Endometrial microvascular endothelial cells (primary cell): Measurements from ENCODE around the gene ABR. TPM values are rescaled to one million over a fixed set of nuclear protein-coding genes. Genes with fewer than 3 reads are reported as not detected.

ENCODE experiments used
- in situ Hi-C: cut with HindIII; loops from 2 replicates; pipeline ENCODE4 v1.10.0; 2017; ENCODE audit warnings: low sequenced_read_pairs, low pct_unique_long_range_greater_than_20kb; ENCODE audit errors: inconsistent ontology term
- total RNA-seq: library from RNA; depleted of rRNA; stranded (reverse); fragments of >200 nt; gene quantifications from one replicate; pipeline ENCODE4 v1.2.3, GENCODE V29; 2015; ENCODE audit errors: inconsistent ontology term

The ABR gene
- total RNA-seq, 1 donor from 2014 or later = 63.0 TPM

DNA sequence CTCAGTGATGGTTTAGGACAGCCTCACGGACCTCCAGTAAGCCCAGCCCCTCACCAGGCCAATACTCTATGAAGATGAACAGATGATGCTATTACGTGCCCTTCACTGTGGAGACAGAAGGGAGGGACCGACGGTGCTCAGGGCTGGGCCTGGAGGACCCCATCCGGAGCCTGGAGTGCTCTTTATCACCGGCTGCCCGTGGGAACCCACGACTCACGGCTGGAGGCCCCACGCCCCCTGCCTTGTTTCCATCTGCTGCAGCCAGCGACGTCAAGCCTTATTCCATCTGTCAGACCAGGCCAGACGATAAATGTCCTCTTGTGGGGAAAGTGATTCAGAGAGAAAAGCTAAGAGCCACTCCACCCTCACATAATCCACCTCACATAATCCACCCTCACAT lies 186.8 kb downstream of the ABR start:
- in situ Hi-C loops = no loop called here

GRCh38 chr17:988561-988960 lies 191.2 kb downstream of the ABR start:
- in situ Hi-C loops = no loop called here

DNA sequence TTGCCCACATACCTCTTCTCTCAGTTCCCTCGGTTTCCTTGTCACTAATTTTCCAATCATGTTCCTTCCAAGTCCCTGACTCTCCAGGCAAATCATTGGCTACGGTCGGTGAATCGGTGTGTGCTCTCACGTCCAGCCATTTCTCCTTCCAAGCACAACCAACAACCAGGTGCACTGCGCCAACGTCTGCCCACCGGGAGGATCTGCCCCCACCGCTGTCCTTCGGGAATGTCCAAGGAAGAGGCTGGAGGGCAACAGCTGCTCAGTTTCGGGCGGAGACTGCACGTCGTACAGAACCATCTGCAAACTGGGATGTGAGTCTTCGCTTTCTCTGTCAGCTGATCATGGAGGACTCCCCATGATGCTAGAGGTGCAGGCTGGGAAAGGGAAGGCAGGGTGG lies 191.8 kb downstream of the ABR start:
- in situ Hi-C loops = no loop called here

- in situ Hi-C loops = no loop called here
Observed at GRCh38 chr17:986322-986929, 193.4 kb downstream of the ABR start.

DNA sequence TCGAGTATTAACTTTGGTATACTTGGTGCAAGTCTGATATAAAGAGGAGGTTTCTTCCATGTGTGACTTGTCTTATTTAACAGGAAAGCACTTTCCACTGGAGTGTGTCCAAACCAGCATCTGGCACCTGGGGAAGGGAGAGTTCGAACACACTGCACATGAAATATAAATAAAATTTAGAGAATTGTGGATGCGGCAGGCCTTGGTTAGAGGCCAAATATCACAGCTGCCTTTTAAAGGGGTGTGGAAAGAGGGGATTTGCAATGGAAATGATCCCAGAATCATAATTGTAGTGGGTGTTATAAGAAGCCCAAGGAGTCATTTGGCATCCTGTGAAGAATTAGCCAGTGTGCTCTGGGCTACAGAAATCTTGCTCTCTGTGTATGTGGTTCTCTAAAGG lies 195.9 kb downstream of the ABR start:
- in situ Hi-C loops = no loop called here

DNA sequence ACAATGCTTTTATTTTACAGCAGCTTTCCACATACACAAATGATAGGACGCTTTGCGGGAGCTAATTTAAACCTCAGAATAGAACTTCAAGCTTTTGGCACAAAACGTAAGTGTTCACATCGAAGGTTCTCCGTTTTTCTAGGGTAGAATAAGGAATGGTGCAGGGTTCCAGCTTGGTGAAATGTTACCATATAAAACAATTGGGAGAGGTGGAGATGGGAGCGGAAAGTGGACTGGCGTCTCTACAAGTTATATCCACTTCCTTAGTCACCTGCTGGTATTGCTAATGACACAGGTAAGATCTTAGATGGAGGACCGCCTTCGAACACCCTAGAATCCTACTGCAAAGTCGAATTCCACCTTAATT lies 198.5 kb downstream of the ABR start:
- in situ Hi-C loops = no loop called here

DNA sequence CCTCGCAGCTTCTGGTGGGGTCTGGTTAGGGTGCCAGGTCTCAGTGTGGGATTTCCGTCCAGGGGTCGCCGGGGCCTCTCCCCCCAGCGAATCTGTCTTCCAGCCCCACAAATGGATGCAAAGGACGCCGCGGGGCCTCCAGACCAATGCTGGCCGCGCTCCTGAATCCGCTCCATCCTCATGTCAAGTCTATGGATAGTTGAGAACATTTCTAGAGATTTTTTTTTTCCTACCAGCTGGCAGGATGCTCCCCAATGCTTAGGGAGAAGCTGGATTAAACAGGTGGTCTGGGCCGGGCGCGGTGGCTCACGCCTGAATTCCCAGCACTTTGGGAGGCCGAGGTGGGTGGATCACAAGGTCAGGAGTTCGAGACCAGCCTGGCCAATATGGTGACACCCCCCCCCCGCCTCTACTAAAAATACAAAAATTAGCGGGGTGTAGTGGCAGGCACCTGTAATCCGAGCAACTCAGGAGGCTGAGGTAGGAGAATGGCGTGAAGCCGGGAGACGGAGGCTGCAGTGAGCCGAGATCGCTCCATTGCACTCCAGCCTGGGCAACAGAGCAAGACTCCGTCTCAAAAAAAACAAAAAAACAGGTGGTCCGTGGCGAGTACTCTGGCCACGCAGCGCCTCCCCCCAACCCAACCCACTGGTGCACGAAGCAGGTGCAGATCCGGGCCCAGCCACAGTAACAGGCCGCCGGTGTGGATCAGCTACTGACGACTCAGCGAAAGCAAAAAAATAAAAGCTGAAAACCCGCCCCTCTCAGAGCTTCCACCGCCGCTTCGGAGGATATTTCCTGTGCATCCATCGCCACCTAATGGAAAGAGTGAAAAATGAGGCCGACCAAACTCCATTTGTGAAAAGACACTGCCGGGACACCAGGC lies 199.1 kb downstream of the ABR start:
- in situ Hi-C loops = no loop called here

DNA sequence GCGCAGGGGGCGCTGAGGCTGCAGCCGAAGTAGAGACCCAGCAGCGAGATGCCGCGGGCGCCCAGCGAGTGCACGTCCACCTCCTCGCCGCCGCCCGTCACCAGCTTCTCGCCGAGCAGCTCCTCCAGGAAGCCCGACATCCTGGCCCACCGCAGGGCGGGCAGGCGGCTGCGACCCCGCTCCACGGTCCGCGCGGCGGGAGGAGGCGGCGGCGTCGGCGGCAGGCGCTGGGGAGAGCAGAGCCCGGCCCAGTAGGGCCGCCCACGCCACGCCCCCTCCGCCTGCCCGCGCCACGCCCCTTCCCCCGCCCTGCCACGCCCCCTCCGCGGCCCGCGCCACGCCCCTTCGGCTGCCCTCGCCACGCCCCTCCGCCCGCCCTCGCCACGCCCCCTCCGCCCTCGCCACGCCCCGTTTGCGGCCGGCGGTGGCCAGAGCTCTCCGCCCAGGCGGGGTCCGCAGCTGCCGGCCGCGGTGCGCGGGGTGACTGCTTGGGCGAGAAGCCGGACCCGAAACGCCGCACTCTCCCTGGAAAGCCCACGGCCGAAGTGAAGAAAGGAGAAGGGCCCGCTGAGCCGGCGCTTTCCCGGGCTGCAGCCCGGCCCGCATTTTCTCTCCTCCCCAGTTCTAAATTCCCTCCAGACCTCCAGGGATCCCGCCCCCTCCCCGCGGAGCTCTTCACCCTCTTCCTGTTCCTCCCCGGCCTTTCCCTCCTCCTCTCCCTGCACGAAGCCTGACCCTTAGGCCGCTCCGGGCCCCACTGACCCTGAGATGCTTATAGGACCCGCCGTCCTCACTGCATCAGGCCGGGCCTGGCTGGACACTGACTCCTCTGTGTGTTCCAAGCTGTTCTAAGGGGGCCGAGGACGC lies 200.0 kb downstream of the ABR start, which contains the start of gene NXN:
TSS of gene NXN (minus strand) at position 238 of the 867 bp plus-strand sequence.
- in situ Hi-C loops = no loop called here

DNA sequence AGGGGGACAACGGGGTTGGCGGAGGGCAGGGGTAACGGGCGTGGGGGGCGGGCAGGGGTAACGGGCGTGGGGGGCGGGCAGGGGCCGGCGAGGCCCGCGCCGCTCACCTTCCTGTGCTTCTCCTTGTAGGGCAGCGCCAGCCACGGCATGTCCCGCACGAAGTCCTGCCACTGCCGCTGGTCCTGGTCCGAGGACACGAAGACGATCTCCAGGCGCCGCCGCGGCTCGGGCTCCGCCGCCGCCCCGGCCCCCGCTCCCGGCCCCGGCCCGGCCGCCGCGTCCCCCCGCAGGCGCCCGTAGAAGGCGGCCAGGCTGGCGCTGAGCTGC lies 200.6 kb downstream of the ABR start:
- in situ Hi-C loops = no loop called here

DNA sequence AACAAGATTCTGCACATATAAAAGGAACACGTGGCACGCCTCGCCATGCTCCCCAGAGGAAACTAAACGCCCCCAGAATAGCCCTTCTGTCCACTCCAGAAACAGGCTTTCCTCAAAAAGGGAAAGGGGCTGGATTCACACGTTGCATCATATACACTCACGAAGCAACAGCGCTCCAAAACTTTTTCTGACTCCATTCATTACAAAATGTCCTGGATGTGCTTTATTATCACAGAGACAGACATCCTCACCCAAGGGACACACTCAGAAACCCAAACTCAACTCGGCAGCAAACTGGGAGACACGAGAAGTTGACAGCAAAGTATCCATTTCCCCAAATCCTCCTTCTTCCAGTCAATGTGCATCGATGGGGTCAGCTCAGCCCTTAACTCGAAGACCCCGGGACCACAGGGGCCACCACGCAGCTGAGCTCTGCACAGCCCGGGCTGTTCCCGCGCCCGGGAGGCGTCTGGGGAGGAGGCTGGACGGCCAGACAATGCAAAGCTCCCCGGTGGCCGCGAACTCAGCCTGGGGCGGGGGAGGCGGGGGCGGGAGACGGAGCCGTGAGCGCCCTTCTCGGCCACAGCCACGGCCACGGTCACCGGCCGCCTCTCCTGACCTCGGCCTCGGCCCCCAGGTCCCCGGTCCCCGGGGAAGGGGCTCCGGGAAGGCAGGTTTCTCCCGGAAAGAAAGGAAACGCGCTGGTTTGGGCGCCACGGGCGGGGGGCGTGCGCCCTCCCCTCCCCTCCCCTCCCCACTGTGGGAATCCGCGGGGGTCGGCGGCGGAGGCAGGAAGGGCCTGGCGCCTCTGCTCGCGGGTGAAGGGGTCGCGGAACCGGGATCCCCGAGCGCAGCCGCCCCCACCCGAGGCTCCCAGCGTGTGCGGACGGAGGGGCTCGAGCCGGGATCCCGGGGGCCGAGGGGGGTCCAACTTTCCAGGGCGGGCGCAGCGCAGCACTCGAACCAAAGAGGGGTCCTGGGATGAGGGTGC lies 201.4 kb downstream of the ABR start:
- in situ Hi-C loops = no loop called here

- in situ Hi-C loops = no loop called here
Observed at GRCh38 chr17:977166-977565, 202.6 kb downstream of the ABR start.

- in situ Hi-C loops = no loop called here
Observed at GRCh38 chr17:976312-976711, 203.5 kb downstream of the ABR start.

- in situ Hi-C loops = no loop called here
Observed at GRCh38 chr17:975371-975915, 204.3 kb downstream of the ABR start.

DNA sequence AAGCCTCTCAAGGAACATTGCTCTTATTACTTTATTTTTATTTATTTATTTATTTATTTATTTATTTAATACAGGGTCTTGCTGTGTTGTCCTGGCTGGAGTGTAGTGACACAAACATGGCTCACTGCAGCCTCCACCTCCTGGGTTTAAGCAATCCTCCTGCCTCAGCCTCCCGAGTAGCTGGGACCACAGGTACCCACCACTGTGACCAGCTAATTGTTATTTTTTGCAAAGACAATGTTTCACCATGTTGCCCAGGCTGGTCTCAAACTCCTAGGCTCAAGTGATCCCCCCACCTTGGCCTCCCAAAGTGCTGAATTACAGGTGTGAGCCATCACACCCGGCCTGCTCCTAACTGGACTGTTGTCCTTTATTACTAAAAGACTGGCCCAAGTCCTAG lies 205.0 kb downstream of the ABR start:
- in situ Hi-C loops = loop anchor here (25.0 kb wide), 1 partner anchor 187 kb away; the partner anchor contains the start of genes GLOD4 and MRM3

DNA sequence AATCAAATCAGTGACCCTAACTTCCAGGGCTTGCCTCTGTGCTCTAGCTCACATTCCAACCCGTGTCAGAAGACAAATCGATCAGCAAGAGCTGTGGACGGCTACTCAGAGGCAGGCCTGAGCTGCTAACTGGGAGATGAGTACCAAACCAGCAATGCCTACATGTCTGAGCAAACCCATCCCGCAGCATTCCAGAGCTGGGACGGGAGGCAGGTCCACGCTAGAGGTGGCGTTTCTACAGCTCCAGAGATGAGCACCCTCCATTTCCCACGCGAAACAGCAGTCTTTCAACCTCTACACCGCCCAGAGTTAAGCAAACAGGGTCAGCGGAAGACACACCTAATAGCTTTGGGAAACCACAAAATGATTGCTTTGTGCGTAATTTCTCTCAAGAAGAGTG lies 206.7 kb downstream of the ABR start:
- in situ Hi-C loops = loop anchor here (25.0 kb wide), 1 partner anchor 186 kb away; the partner anchor contains the start of genes GLOD4 and MRM3

- in situ Hi-C loops = loop anchor here (25.0 kb wide), 1 partner anchor 185 kb away; the partner anchor contains the start of genes GLOD4 and MRM3
Observed at GRCh38 chr17:971861-972260, 207.9 kb downstream of the ABR start.

- in situ Hi-C loops = loop anchor here (25.0 kb wide), 1 partner anchor 183 kb away; the partner anchor contains the start of genes GLOD4 and MRM3
Observed at GRCh38 chr17:970364-970763, 209.4 kb downstream of the ABR start.

DNA sequence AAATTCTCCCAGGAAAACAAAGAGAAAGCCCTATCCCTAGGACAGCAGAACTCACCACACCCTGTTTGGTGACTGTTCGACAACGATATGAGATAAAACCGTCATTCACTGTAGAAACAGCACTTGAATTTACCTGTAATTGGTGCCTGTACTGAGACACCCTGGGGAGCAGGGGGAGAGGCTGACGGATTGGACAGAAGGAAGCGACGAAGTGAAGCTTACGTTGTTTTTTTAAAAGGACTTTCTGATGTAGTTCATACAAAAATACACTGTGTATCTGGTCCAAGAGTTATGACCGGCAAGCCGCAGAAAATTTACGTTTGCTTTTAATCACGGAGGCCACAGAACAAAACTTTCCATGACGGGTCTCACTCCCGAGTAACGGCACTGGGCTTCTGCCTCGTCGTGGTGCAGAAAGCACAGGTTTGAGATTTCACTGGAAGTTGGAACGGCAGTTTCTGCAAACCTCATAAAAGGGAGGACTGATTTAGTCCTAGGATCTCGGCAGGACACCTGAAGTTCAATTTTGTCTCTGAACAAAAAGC lies 209.9 kb downstream of the ABR start:
- in situ Hi-C loops = loop anchor here (25.0 kb wide), 1 partner anchor 183 kb away; the partner anchor contains the start of genes GLOD4 and MRM3
